GM23338 (cell line): Measurements from ENCODE around the gene DGKB. TPM values are rescaled to one million over a fixed set of nuclear protein-coding genes. Genes with fewer than 3 reads are reported as not detected.
A peak's percentile ranks its signal among the peaks of the same experiment; 100 is the strongest.

Source experiments
- ATAC-seq: fragments of 200-7000 bp; cut with Tn5 transposase; 3 replicates; pipeline ENCODE4 v1.9.1; 2020
- DNase-seq: peaks from one replicate; pipeline ENCODE4 v3.0.0-alpha.2; 2015; ENCODE audit warnings: low spot score
- H2AFZ ChIP-seq: fragments of 200-600 bp; sonication (generic); 2 replicates; pipeline ENCODE4 v1.8.0; 2016; ENCODE audit warnings: antibody characterized with exemption, mild to moderate bottlenecking, moderate library complexity
- H3F3A ChIP-seq: fragments of 200-600 bp; sonication (generic); replicated peaks from 2 replicates; pipeline ENCODE4 v1.8.0; 2017; ENCODE audit warnings: antibody characterized with exemption, mixed run types, low read depth
- H3K27ac ChIP-seq: fragments of 200-600 bp; sonication (generic); 2 replicates; pipeline ENCODE4 v1.6.1; 2016; ENCODE audit warnings: low read depth
- H3K27me3 ChIP-seq: fragments of 200-600 bp; sonication (generic); 2 replicates; pipeline ENCODE4 v1.8.0; 2016; ENCODE audit warnings: mild to moderate bottlenecking, mixed run types, moderate library complexity; ENCODE audit not compliant: insufficient read depth
- H3K36me3 ChIP-seq: fragments of 200-600 bp; sonication (generic); 2 replicates; pipeline ENCODE4 v1.8.0; 2016; ENCODE audit warnings: mild to moderate bottlenecking; ENCODE audit not compliant: insufficient read depth
- H3K4me1 ChIP-seq: fragments of 200-600 bp; sonication (generic); 2 replicates; pipeline ENCODE4 v1.8.0; 2016; ENCODE audit warnings: mild to moderate bottlenecking, moderate library complexity; ENCODE audit not compliant: insufficient read depth
- H3K4me2 ChIP-seq: fragments of 200-600 bp; sonication (generic); 2 replicates; pipeline ENCODE4 v1.7.1; 2017; ENCODE audit warnings: mixed run types
- H3K4me3 ChIP-seq: fragments of 200-600 bp; sonication (generic); 2 replicates; pipeline ENCODE4 v1.6.1; 2016; ENCODE audit warnings: mixed run types
- H3K79me2 ChIP-seq: fragments of 200-600 bp; sonication (generic); replicated peaks from 2 replicates; pipeline ENCODE4 v1.8.0; 2017; ENCODE audit warnings: mild to moderate bottlenecking; ENCODE audit not compliant: insufficient read depth
- H3K9me2 ChIP-seq: fragments of 200-600 bp; sonication (generic); 2 replicates; pipeline ENCODE4 v1.8.0; 2017; ENCODE audit not compliant: insufficient read depth
- H4K20me1 ChIP-seq: fragments of 200-600 bp; sonication (generic); replicated peaks from 2 replicates; pipeline ENCODE4 v1.8.0; 2017; ENCODE audit warnings: mild to moderate bottlenecking; ENCODE audit not compliant: insufficient read depth
- H3K27ac Mint-ChIP-seq: 2 replicates; pipeline ENCODE4 v1.8.0; 2020; ENCODE audit warnings: inconsistent platforms, mild to moderate bottlenecking, moderate library complexity, mixed read lengths
- H3K27me3 Mint-ChIP-seq: 3 replicates; pipeline ENCODE4 v1.8.0; 2022; ENCODE audit warnings: low read depth, mild to moderate bottlenecking, moderate library complexity, mixed read lengths, inconsistent platforms; ENCODE audit not compliant: insufficient read depth, poor library complexity
- H3K36me3 Mint-ChIP-seq: 3 replicates; pipeline ENCODE4 v1.8.0; 2021; ENCODE audit warnings: low read depth, mild to moderate bottlenecking, inconsistent platforms, moderate library complexity, mixed read lengths
- H3K4me1 Mint-ChIP-seq: 3 replicates; pipeline ENCODE4 v1.8.0; 2020; ENCODE audit warnings: mild to moderate bottlenecking, inconsistent platforms, mixed read lengths
- H3K4me3 Mint-ChIP-seq: 3 replicates; pipeline ENCODE4 v1.8.0; 2021; ENCODE audit warnings: moderate library complexity, mild to moderate bottlenecking, inconsistent platforms, mixed read lengths
- H3K9me3 Mint-ChIP-seq: 3 replicates; pipeline ENCODE4 v1.8.0; 2020; ENCODE audit warnings: moderate library complexity, mild to moderate bottlenecking, inconsistent platforms, mixed read lengths
- JUNB ChIP-seq: IDR thresholded peaks from one replicate; pipeline ENCODE4 v1.6.1; 2016; ENCODE audit warnings: antibody characterized with exemption; ENCODE audit not compliant: unreplicated experiment
- POLR2AphosphoS5 ChIP-seq: IDR thresholded peaks from 2 replicates; pipeline ENCODE4 v1.6.1; 2016; ENCODE audit warnings: antibody characterized with exemption, low read depth
- STAT1 ChIP-seq: IDR thresholded peaks from one replicate; pipeline ENCODE4 v1.6.1; 2016; ENCODE audit warnings: antibody characterized with exemption; ENCODE audit not compliant: unreplicated experiment
- ZNF331 ChIP-seq: fragments of 250-450 bp; sonication (Bioruptor Pico); IDR thresholded peaks from 2 replicates; pipeline ENCODE4 v1.5.0; 2020; ENCODE audit warnings: low read depth, mild to moderate bottlenecking, moderate library complexity
- polyA plus RNA-seq: library from polyadenylated mRNA; unstranded; fragments of >200 nt; fragmentation: Nextera tagmentation; extraction: Ambion mirVana; gene quantifications from 2 replicates; pipeline ENCODE4 v1.2.1, GENCODE V29; 2016
- total RNA-seq: library from RNA; depleted of rRNA; stranded (reverse); fragments of >200 nt; shearing (Covaris generic); gene quantifications from 2 replicates; pipeline ENCODE4 v1.2.3, GENCODE V29; 2014
- TF ChIP-seq, protein P1 (sequence below): fragments of 250-450 bp; sonication (Bioruptor Pico); IDR thresholded peaks from 2 replicates; pipeline ENCODE4 v1.5.0; 2020; ENCODE audit warnings: mild to moderate bottlenecking, moderate library complexity
- TF ChIP-seq, protein P2 (sequence below), 2 experiments: fragments of 200-600 bp in 1 of 2; sonication (generic) in 1 of 2; conservative IDR thresholded peaks; 2 replicates each; pipeline versions ENCODE4 v1.5.1 to v1.6.1; 2016 to 2017; ENCODE audit warnings: antibody characterized with exemption in 2 of 2, low read depth in 2 of 2, mild to moderate bottlenecking in 2 of 2, moderate library complexity in 1 of 2

DGKB gene
- total and polyA plus RNA-seq, 2 experiments from 2014 or later, result 4.8 to 11.5 TPM

DNA sequence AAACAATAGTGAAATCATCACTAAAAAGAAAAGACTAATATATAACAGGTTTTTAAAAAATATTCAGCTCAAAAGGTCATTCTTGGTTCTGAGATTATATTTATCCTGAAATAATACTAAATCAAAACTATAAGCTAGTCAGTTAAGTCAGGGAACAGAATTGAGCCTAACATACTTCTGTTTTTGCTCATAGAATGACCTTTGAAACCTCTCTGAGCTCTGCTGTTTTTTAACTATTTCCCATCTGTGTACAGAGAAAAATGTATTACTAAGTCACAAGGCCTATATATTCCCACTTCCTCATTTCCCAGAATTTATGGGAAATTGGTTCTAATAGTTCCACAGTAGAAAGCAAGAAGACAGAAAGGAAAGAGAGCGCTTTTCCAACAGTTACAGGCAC, 566.3 kb downstream of the DGKB start (continued):
- TF ChIP-seq, protein P1, sequence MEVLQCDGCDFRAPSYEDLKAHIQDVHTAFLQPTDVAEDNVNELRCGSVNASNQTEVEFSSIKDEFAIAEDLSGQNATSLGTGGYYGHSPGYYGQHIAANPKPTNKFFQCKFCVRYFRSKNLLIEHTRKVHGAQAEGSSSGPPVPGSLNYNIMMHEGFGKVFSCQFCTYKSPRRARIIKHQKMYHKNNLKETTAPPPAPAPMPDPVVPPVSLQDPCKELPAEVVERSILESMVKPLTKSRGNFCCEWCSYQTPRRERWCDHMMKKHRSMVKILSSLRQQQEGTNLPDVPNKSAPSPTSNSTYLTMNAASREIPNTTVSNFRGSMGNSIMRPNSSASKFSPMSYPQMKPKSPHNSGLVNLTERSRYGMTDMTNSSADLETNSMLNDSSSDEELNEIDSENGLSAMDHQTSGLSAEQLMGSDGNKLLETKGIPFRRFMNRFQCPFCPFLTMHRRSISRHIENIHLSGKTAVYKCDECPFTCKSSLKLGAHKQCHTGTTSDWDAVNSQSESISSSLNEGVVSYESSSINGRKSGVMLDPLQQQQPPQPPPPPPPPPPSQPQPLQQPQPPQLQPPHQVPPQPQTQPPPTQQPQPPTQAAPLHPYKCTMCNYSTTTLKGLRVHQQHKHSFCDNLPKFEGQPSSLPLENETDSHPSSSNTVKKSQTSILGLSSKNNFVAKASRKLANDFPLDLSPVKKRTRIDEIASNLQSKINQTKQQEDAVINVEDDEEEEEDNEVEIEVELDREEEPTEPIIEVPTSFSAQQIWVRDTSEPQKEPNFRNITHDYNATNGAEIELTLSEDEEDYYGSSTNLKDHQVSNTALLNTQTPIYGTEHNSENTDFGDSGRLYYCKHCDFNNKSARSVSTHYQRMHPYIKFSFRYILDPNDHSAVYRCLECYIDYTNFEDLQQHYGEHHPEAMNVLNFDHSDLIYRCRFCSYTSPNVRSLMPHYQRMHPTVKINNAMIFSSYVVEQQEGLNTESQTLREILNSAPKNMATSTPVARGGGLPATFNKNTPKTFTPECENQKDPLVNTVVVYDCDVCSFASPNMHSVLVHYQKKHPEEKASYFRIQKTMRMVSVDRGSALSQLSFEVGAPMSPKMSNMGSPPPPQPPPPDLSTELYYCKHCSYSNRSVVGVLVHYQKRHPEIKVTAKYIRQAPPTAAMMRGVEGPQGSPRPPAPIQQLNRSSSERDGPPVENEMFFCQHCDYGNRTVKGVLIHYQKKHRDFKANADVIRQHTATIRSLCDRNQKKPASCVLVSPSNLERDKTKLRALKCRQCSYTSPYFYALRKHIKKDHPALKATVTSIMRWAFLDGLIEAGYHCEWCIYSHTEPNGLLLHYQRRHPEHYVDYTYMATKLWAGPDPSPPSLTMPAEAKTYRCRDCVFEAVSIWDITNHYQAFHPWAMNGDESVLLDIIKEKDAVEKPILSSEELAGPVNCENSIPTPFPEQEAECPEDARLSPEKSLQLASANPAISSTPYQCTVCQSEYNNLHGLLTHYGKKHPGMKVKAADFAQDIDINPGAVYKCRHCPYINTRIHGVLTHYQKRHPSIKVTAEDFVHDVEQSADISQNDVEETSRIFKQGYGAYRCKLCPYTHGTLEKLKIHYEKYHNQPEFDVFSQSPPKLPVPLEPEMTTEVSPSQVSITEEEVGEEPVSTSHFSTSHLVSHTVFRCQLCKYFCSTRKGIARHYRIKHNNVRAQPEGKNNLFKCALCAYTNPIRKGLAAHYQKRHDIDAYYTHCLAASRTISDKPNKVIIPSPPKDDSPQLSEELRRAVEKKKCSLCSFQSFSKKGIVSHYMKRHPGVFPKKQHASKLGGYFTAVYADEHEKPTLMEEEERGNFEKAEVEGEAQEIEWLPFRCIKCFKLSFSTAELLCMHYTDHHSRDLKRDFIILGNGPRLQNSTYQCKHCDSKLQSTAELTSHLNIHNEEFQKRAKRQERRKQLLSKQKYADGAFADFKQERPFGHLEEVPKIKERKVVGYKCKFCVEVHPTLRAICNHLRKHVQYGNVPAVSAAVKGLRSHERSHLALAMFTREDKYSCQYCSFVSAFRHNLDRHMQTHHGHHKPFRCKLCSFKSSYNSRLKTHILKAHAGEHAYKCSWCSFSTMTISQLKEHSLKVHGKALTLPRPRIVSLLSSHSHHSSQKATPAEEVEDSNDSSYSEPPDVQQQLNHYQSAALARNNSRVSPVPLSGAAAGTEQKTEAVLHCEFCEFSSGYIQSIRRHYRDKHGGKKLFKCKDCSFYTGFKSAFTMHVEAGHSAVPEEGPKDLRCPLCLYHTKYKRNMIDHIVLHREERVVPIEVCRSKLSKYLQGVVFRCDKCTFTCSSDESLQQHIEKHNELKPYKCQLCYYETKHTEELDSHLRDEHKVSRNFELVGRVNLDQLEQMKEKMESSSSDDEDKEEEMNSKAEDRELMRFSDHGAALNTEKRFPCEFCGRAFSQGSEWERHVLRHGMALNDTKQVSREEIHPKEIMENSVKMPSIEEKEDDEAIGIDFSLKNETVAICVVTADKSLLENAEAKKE (CRISPR knock-in tag), result no peak
- TF ChIP-seq, protein P2, sequence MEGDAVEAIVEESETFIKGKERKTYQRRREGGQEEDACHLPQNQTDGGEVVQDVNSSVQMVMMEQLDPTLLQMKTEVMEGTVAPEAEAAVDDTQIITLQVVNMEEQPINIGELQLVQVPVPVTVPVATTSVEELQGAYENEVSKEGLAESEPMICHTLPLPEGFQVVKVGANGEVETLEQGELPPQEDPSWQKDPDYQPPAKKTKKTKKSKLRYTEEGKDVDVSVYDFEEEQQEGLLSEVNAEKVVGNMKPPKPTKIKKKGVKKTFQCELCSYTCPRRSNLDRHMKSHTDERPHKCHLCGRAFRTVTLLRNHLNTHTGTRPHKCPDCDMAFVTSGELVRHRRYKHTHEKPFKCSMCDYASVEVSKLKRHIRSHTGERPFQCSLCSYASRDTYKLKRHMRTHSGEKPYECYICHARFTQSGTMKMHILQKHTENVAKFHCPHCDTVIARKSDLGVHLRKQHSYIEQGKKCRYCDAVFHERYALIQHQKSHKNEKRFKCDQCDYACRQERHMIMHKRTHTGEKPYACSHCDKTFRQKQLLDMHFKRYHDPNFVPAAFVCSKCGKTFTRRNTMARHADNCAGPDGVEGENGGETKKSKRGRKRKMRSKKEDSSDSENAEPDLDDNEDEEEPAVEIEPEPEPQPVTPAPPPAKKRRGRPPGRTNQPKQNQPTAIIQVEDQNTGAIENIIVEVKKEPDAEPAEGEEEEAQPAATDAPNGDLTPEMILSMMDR (conservative IDR thresholded peaks at IDR 0.05; ENCODE audit: low read depth in 2 of 2), result no peak

DNA sequence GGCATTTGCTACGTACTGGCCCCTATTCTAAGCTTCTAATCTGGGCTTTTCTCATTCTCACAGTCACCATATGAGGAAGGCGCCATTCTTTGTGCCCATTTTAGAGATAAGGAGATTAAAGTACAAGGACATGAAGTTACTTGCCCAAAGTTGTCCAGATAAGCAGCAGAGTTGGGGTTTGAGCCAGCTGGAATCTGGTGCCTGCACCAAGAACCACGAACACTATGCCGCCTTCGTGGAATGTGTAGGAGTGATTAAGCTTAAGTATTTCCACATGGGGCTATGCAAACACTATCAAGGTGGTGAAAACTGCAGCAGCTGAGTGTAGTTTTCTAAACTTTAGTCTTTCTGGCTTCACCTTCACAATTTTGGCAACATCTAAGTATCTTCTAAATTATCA, 570.4 kb downstream of the DGKB start:
- Histone ChIP-seq H4K20me1 (no peaks in the 10 kb centered on the region), H3K9me2 (no peaks in the 10 kb centered on the region), H2AFZ (no peak overlapping the region), H3K4me3 (no peak overlapping the region), H3K27me3 (no peaks in the 10 kb centered on the region), H3K27ac (no peak overlapping the region), H3F3A (no peaks in the 10 kb centered on the region), H3K36me3 (no peaks in the 10 kb centered on the region), H3K79me2 (no peaks in the 10 kb centered on the region), H3K4me1 (peaks cover 9% of the 10 kb centered on the region), H3K4me2 (no peak overlapping the region)
- H3K4me1 Mint-ChIP-seq, result peaks cover 6% of the 10 kb centered on the region
- H3K4me3 Mint-ChIP-seq, result no peak overlapping the region
- DNase-seq, result peak; percentile 17
- TF ChIP-seq ZNF331, result no peak
- no peak for TF ChIP-seq STAT1
- TF ChIP-seq POLR2AphosphoS5, result no peak
- no peak for TF ChIP-seq JUNB
- no peaks in the 10 kb centered on the region for H3K27me3 Mint-ChIP-seq
- H3K36me3 Mint-ChIP-seq, result no peaks in the 10 kb centered on the region
- H3K27ac Mint-ChIP-seq, result no peak overlapping the region
- ATAC-seq, result peak; percentile 51; the same call in 2 of the 3 replicates
- H3K9me3 Mint-ChIP-seq, result no peaks in the 10 kb centered on the region
